SH-SY5Y (cell line): ENCODE results near the gene GJA9.

Experiments used
- GATA2 ChIP-seq: IDR thresholded peaks from 2 replicates; pipeline ENCODE4 v1.6.1; 2011; ENCODE audit warnings: mild to moderate bottlenecking, low read depth, low read length
- GATA3 ChIP-seq: IDR thresholded peaks from 2 replicates; pipeline ENCODE4 v1.6.1; 2011; ENCODE audit warnings: low read depth, mild to moderate bottlenecking, low read length, moderate library complexity

GRCh38 chr1:38917337-38917736 is 36.0 kb upstream of the GJA9 start:
- TF ChIP-seq GATA2 (no peak), GATA3 (no peak)
